Endothelial cell of umbilical vein (primary cell): ENCODE data around the gene IWS1. TPM values are rescaled to one million over a fixed set of nuclear protein-coding genes. Genes with fewer than 3 reads are reported as not detected.

Experiments
- BruUV-seq: library from RNA; stranded (reverse); fragments of 400-500 nt; replicated peaks from 2 replicates; lab custom pipeline; 2021; lab: Mats Ljungman, UMichigan
- CTCF ChIA-PET: fragments of 300-600, 350-600 bp; sonication (Branson Sonifier 250); formaldehyde crosslinking; loops from one replicate; lab custom pipeline; 2021; ENCODE audit warnings: antibody characterized with exemption, inconsistent platforms; lab: Charles Lee
- POLR2A ChIA-PET: fragments of 300-600, 350-600 bp; sonication (Branson Sonifier 250); formaldehyde crosslinking; loops from one replicate; lab custom pipeline; 2021; ENCODE audit warnings: antibody characterized with exemption, inconsistent platforms; lab: Charles Lee
- DNase-seq: peaks from one replicate; pipeline ENCODE4 v3.0.0-alpha.2; 2011; ENCODE audit warnings: low read depth, low spot score
- FAIRE-seq: peaks from 2 replicates; lab custom pipeline; 2011; peaks lifted over from hg19 to GRCh38; lab: Jason Lieb, UNC
- H2AFZ ChIP-seq: 2 replicates; pipeline ENCODE4 v1.6.0; 2012; ENCODE audit warnings: low read depth, low read length, control low read depth, inconsistent platforms
- H3K27ac ChIP-seq: 2 replicates; pipeline ENCODE4 v1.5.1; 2011; ENCODE audit warnings: low read depth, mild to moderate bottlenecking, control low read depth, low read length, moderate library complexity; ENCODE audit not compliant: insufficient read depth
- H3K27me3 ChIP-seq, 2 experiments: 2 replicates each; pipeline versions ENCODE4 v1.6.0 to v1.6.1; 2011; ENCODE audit warnings: low read length in 2 of 2, mixed read lengths in 1 of 2; ENCODE audit not compliant: control insufficient read depth in 2 of 2, insufficient read depth in 2 of 2
- H3K36me3 ChIP-seq, 2 experiments: 2 replicates in 1 of 2; 3 replicates in 1 of 2; pipeline ENCODE4 v1.5.1; 2011; ENCODE audit warnings: low read length in 2 of 2, mild to moderate bottlenecking in 1 of 2, moderate library complexity in 1 of 2; ENCODE audit not compliant: control insufficient read depth in 2 of 2, insufficient read depth in 2 of 2; ENCODE audit errors: extremely low read depth in 1 of 2
- H3K4me1 ChIP-seq: 3 replicates; pipeline ENCODE4 v1.5.1; 2011; ENCODE audit warnings: mild to moderate bottlenecking, low read length; ENCODE audit not compliant: control insufficient read depth, insufficient read depth; ENCODE audit errors: extremely low read depth
- H3K4me2 ChIP-seq: 2 replicates; pipeline ENCODE4 v1.6.1; 2011; ENCODE audit warnings: low read length, control low read depth, mixed read lengths; ENCODE audit not compliant: insufficient read depth
- H3K4me3 ChIP-seq, 3 experiments: fragments of 200-600 bp in 1 of 3; sonication (generic), shearing (Covaris generic) in 1 of 3; replicated peaks in 1 of 3; 2 replicates each; pipeline ENCODE4 v1.5.1; 2011 to 2016; ENCODE audit warnings: control low read depth in 3 of 3, low read length in 3 of 3, mild to moderate bottlenecking in 2 of 3, inconsistent platforms in 1 of 3, low read depth in 1 of 3, moderate library complexity in 1 of 3; ENCODE audit not compliant: insufficient read depth in 1 of 3
- H3K79me2 ChIP-seq: 2 replicates; pipeline ENCODE4 v1.6.0; 2012; ENCODE audit warnings: low read length, inconsistent platforms; ENCODE audit not compliant: control insufficient read depth, insufficient read depth
- H3K9ac ChIP-seq: replicated peaks from 2 replicates; pipeline ENCODE3; 2011; ENCODE audit warnings: low read length, control low read depth; ENCODE audit not compliant: insufficient read depth; ENCODE audit errors: extremely low read depth
- H3K9me1 ChIP-seq: replicated peaks from 3 replicates; pipeline ENCODE4 v1.6.0; 2011; ENCODE audit warnings: mild to moderate bottlenecking, low read length; ENCODE audit not compliant: control insufficient read depth, insufficient read depth; ENCODE audit errors: extremely low read depth
- H3K9me3 ChIP-seq: replicated peaks from 2 replicates; pipeline ENCODE4 v1.5.1; 2012; ENCODE audit warnings: low read length, inconsistent platforms; ENCODE audit not compliant: control insufficient read depth, insufficient read depth
- H4K20me1 ChIP-seq: replicated peaks from 2 replicates; pipeline ENCODE3; 2011; ENCODE audit warnings: mild to moderate bottlenecking, low read length; ENCODE audit not compliant: control insufficient read depth, insufficient read depth; ENCODE audit errors: extremely low read depth
- EZH2 ChIP-seq: IDR thresholded peaks from 2 replicates; pipeline ENCODE4 v1.6.1; 2012; ENCODE audit warnings: borderline replicate concordance, low read depth, mild to moderate bottlenecking, moderate library complexity, low read length, inconsistent platforms; ENCODE audit not compliant: severe bottlenecking
- FOS ChIP-seq: IDR thresholded peaks from 2 replicates; pipeline ENCODE4 v1.6.1; 2011; ENCODE audit warnings: mild to moderate bottlenecking, low read length, moderate library complexity, borderline replicate concordance; ENCODE audit not compliant: insufficient read depth
- POLR2A ChIP-seq: IDR thresholded peaks from 2 replicates; pipeline ENCODE4 v1.6.1; 2012; ENCODE audit warnings: low read depth, mild to moderate bottlenecking, control low read depth, low read length
- dilution Hi-C: fragments of 300-500 bp; cut with MboI; formaldehyde crosslinking; loops from one replicate; pipeline ENCODE4 v1.15.0; 2019; ENCODE audit warnings: low sequenced_read_pairs; ENCODE audit not compliant: extremely low pct_ligation_motif_present
- intact Hi-C: fragments of 100-400 bp; cut with micrococcal nuclease; formaldehyde crosslinking; loops from one replicate; pipeline ENCODE4 v1.10.0; 2022
- polyA plus RNA-seq, 4 experiments: library from polyadenylated mRNA; depleted of rRNA in 3 of 4; stranded (reverse) in 3 of 4; unstranded in 1 of 4; fragments of >200 nt; gene quantifications; 2 replicates each; pipeline versions ENCODE4 v1.2.1 to v1.2.3, GENCODE V29; 2011 to 2012; ENCODE audit warnings: missing spikeins in 1 of 4
- total RNA-seq: library from RNA; stranded (reverse); gene quantifications from 2 replicates; pipeline ENCODE4 v1.2.3, GENCODE V29; 2021
- TF ChIP-seq, protein P1 (sequence below), 2 donors: IDR thresholded peaks; 1 replicate in 1 of 2; 2 replicates in 1 of 2; pipeline ENCODE4 v1.5.1; 2011; ENCODE audit warnings: low read length in 2 of 2, mild to moderate bottlenecking in 2 of 2, moderate library complexity in 2 of 2, control low read depth in 1 of 2, inconsistent platforms in 1 of 2, low read depth in 1 of 2; ENCODE audit not compliant: insufficient read depth in 1 of 2; ENCODE audit errors: extremely low read depth in 1 of 2

The IWS1 gene
- total and polyA plus RNA-seq, 2 donors (not counting 3 experiments of a cell fraction or from before 2014, with no cell fraction given) = 14.7 to 51.0 TPM

DNA sequence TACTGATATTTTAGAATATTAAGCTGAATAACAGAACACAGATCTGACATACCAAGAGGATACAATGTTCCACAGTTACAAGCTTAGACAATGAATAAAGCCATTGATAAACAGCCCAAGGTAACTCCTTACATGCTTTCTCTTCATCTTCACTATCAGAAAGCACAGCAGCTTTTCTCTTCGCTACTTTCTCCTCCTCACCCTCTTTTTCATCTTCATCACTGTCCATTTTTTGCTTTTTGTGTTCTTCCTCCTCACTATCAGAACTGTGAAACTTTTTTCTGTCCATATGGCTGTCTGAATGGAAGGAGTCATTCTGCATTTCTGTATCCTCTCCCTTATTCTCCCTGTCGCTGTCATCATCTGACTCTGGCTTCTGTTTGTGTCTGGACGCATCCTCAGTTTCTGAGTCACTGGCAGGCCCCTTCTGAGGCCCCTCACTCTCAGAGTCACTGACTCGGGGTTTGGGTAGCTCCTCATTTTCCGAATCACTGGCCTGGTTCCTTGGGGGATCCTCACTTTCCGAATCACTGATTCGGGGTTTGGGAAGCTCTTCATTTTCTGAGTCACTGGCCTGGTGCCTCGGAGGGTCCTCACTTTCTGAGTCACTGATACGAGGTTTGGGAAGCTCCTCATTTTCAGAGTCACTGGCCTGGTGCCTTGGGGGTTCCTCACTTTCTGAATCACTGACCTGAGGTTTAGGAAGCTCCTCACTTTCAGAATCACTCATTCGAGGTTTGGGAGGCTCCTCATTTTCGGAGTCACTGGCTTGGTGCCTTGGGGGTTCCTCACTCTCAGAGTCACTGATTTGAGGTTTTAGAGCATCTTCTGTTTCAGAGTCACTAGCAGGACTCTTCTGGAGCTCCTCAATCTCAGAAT lies 21.5 kb downstream of the IWS1 start:
- dilution Hi-C loops = no loop called here
- CTCF ChIA-PET = interaction anchor here (0.9 to 1.7 kb wide), 3 partner anchors 26 to 191 kb away, joined by 3 to 5 read pairs (median 3); no protein-coding TSS in a partner anchor

More for the DNA sequence above, 21.5 kb downstream of the IWS1 start:
- Histone ChIP-seq H3K4me2 (no peak overlapping the region), H3K9me3 (no peaks in the 10 kb centered on the region), H3K36me3 (peaks cover 11 to 26% of the 10 kb centered on the region in 2 experiments), H3K79me2 (peaks cover 42% of the 10 kb centered on the region), H3K27ac (no peak overlapping the region), H3K4me3 (no peak overlapping the region), H3K9me1 (no peaks in the 10 kb centered on the region), H3K27me3 (no peaks in the 10 kb centered on the region), H3K4me1 (peaks cover 21% of the 10 kb centered on the region), H3K9ac (no peak overlapping the region), H2AFZ (no peak overlapping the region), H4K20me1 (no peaks in the 10 kb centered on the region)
- BruUV-seq = TSS peak; percentile 85
- TF ChIP-seq, protein P1, sequence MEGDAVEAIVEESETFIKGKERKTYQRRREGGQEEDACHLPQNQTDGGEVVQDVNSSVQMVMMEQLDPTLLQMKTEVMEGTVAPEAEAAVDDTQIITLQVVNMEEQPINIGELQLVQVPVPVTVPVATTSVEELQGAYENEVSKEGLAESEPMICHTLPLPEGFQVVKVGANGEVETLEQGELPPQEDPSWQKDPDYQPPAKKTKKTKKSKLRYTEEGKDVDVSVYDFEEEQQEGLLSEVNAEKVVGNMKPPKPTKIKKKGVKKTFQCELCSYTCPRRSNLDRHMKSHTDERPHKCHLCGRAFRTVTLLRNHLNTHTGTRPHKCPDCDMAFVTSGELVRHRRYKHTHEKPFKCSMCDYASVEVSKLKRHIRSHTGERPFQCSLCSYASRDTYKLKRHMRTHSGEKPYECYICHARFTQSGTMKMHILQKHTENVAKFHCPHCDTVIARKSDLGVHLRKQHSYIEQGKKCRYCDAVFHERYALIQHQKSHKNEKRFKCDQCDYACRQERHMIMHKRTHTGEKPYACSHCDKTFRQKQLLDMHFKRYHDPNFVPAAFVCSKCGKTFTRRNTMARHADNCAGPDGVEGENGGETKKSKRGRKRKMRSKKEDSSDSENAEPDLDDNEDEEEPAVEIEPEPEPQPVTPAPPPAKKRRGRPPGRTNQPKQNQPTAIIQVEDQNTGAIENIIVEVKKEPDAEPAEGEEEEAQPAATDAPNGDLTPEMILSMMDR (IDR thresholded peaks at IDR 0.05; ENCODE audit: extremely low read depth in 1 of 2, insufficient read depth in 1 of 2, low read depth in 1 of 2, low read length in 2 of 2) = no peak
- TF ChIP-seq POLR2A (no peak), FOS (no peak), EZH2 (no peak)
- intact Hi-C loops = loop anchor here (5.0 kb wide), 1 partner anchor 198 kb away; the partner anchor contains the start of gene SFT2D3
- FAIRE-seq (no peak), DNase-seq (no peak)
- POLR2A ChIA-PET = no interaction called here
